ENCODE data around the gene CENATAC. TPM values are rescaled to one million over a fixed set of nuclear protein-coding genes. Genes with fewer than 3 reads are reported as not detected.

The CENATAC gene
- total and polyA plus RNA-seq, 9 of the 15 experiments (the other 6 are each of a cell fraction or from before 2014, with no cell fraction given), result 2.4 to 25.5 (median 13.7) TPM

GRCh38 chr11:119041821-119042514 lies 44.0 kb downstream of the CENATAC start:
- Histone ChIP-seq H3K9me1 (ENCODE audit: control insufficient read depth, insufficient read depth, low read length) (no peaks in the 10 kb centered on the region), H3K79me2 (ENCODE audit: control insufficient read depth, insufficient read depth, low read length) (no peaks in the 10 kb centered on the region), H3K4me1 (replicated peaks in 1 of 2; ENCODE audit: control insufficient read depth in 2 of 2, insufficient read depth in 2 of 2, low read length in 2 of 2) (peaks cover 6% of the 10 kb centered on the region in 2 experiments; a peak in 3 of 5 replicates), H4K20me1 (replicated peaks; ENCODE audit: control insufficient read depth, insufficient read depth, low read length) (no peaks in the 10 kb centered on the region), H3K4me3 (no peak overlapping the region), H2AFZ (ENCODE audit: low read depth, low read length) (no peak overlapping the region), H3K9ac (ENCODE audit: insufficient read depth in 1 of 2, low read depth in 2 of 2, low read length in 2 of 2) (no peak overlapping the region), H3K9me3 (replicated peaks; ENCODE audit: control insufficient read depth, insufficient read depth, low read depth, low read length) (no peaks in the 10 kb centered on the region), H3K4me2 (ENCODE audit: insufficient read depth, low read length) (no peak overlapping the region), H3K36me3 (ENCODE audit: control insufficient read depth, insufficient read depth, low read length) (peaks cover 27% of the 10 kb centered on the region; the same call in 2 of the 3 replicates), H3K27ac (ENCODE audit: extremely low read depth, low read depth, low read length) (peak overlapping the region; percentile 29; the same call in 1 of the 3 replicates), H3K27me3 (ENCODE audit: control insufficient read depth in 2 of 2, insufficient read depth in 2 of 2, low read length in 2 of 2) (no peaks in the 10 kb centered on the region)
- in situ Hi-C loops (cut with MboI) (no loop called here), intact Hi-C loops (cut with micrococcal nuclease) (no loop called here)
- no peak for FAIRE-seq
- 31% methylated on average over 3 of the region's 4 CpGs for WGBS (ENCODE audit: insufficient coverage, low coverage, missing lambda C conversion rate)
- POLR2A ChIA-PET, result interaction anchor here (0.6 to 9.3 kb wide), 7 partner anchors 9 to 326 kb away, joined by 3 to 132 read pairs (median 3); partner anchors contain the start of genes HINFP, HMBS and HYOU1
- peak in 3 of 4 experiments; percentile 2 to 44 (median 12) for DNase-seq (ENCODE audit: extremely low read depth in 1 of 4, low spot score in 3 of 4)
- no TSS peak for BruUV-seq (replicated peaks)
- CTCF ChIA-PET (ENCODE audit: low intra/inter-chr PET ratio), result interaction anchor here (0.6 kb wide), 1 partner anchor 153 kb away, joined by 4 read pairs; no protein-coding TSS in a partner anchor
- peak; percentile 11 for ATAC-seq
- TF ChIP-seq ZEB2 (IDR thresholded peaks at IDR 0.05), result 0 out of 2 replicates have a peak, but pooled peaks have one; percentile 18
- no peak for TF ChIP-seq IFI16 (CRISPR knock-in tag; IDR thresholded peaks at IDR 0.05)
- TF ChIP-seq ZNF384 (IDR thresholded peaks at IDR 0.05; ENCODE audit: low read depth, low read length), result 0 out of 2 replicates have a peak, but pooled peaks have one; percentile 15
- TF ChIP-seq MAFF (IDR thresholded peaks at IDR 0.05; ENCODE audit: low read length), result peak; percentile 33; the same call in 1 of the 2 replicates
- TF ChIP-seq ATF3 (IDR thresholded peaks at IDR 0.05), result peak; percentile 30; the same call in 1 of the 2 replicates
- no peak for TF ChIP-seq ATF3 (CRISPR knock-in tag; conservative IDR thresholded peaks at IDR 0.05)
- 0 out of 2 replicates have a peak, but pooled peaks have one; percentile 16 for TF ChIP-seq JUND (IDR thresholded peaks at IDR 0.05; ENCODE audit: borderline replicate concordance, low read depth, low read length)
- TF ChIP-seq JUND (tag; IDR thresholded peaks at IDR 0.05; ENCODE audit: borderline replicate concordance, low read depth, low read length), result no peak
- TF ChIP-seq ZNF316 (IDR thresholded peaks at IDR 0.05), result peak; percentile 87
- TF ChIP-seq ETV1 (tag; conservative IDR thresholded peaks at IDR 0.05; ENCODE audit: low read depth), result no peak
- no peak for TF ChIP-seq GATAD2B (IDR thresholded peaks at IDR 0.05; ENCODE audit: borderline replicate concordance)
- no peak for TF ChIP-seq ZNF561 (CRISPR knock-in tag; conservative IDR thresholded peaks at IDR 0.05)
- TF ChIP-seq MAFG (tag; conservative IDR thresholded peaks at IDR 0.05), result peak; percentile 39; the same call in 1 of the 2 replicates
- TF ChIP-seq C11orf30 (IDR thresholded peaks at IDR 0.05; ENCODE audit: low read depth), result peak; percentile 66
- peak; percentile 50 for TF ChIP-seq FOSL1 (tag; conservative IDR thresholded peaks at IDR 0.05)
- no peak for TF ChIP-seq AFF4 (CRISPR knock-in tag; IDR thresholded peaks at IDR 0.05)
- no peak for TF ChIP-seq ZNF24 (IDR thresholded peaks at IDR 0.05)
- peak; percentile 43; the same call in 1 of the 2 replicates for TF ChIP-seq NFE2 (IDR thresholded peaks at IDR 0.05; ENCODE audit: low read depth)
